ENCODE data around the gene PLAAT5.

The PLAAT5 gene

GRCh38 chr11:63499874-63500273 is 8.9 kb upstream of the PLAAT5 start:
- TF ChIP-seq CTCF (IDR thresholded peaks at IDR 0.05; ENCODE audit: low read depth, low read length, missing control alignments): no peak
- no peak overlapping the region for H3K4me3 ChIP-seq (replicated peaks; ENCODE audit: low read depth, low read length)
- DNase-seq (ENCODE audit: extremely low read depth, low read depth): no peak

GRCh38 chr11:63494975-63495374 is 4.0 kb upstream of the PLAAT5 start:
- DNase-seq (ENCODE audit: extremely low read depth, low read depth): no peak
- no peak overlapping the region for H3K4me3 ChIP-seq (replicated peaks; ENCODE audit: low read depth, low read length)
- TF ChIP-seq CTCF (IDR thresholded peaks at IDR 0.05; ENCODE audit: low read depth, low read length, missing control alignments): no peak

GRCh38 chr11:63493127-63493526 is 2.2 kb upstream of the PLAAT5 start:
- H3K4me3 ChIP-seq (replicated peaks; ENCODE audit: low read depth, low read length): no peak overlapping the region
- no peak for DNase-seq (ENCODE audit: extremely low read depth, low read depth)
- TF ChIP-seq CTCF (IDR thresholded peaks at IDR 0.05; ENCODE audit: low read depth, low read length, missing control alignments): no peak

- no peak for DNase-seq (ENCODE audit: extremely low read depth, low read depth)
- no peak for TF ChIP-seq CTCF (IDR thresholded peaks at IDR 0.05; ENCODE audit: low read depth, low read length, missing control alignments)
- no peak overlapping the region for H3K4me3 ChIP-seq (replicated peaks; ENCODE audit: low read depth, low read length)
Measured at GRCh38 chr11:63492441-63492840, 1.5 kb upstream of the PLAAT5 start.

- no peak overlapping the region for H3K4me3 ChIP-seq (replicated peaks; ENCODE audit: low read depth, low read length)
- DNase-seq (ENCODE audit: extremely low read depth, low read depth): no peak
- no peak for TF ChIP-seq CTCF (IDR thresholded peaks at IDR 0.05; ENCODE audit: low read depth, low read length, missing control alignments)
Measured at GRCh38 chr11:63491636-63492372, 837 bp upstream of the PLAAT5 start.

- no peak for TF ChIP-seq CTCF (IDR thresholded peaks at IDR 0.05; ENCODE audit: low read depth, low read length, missing control alignments)
- DNase-seq (ENCODE audit: extremely low read depth, low read depth): no peak
- no peak overlapping the region; the same call in 1 of the 2 replicates for H3K4me3 ChIP-seq (replicated peaks; ENCODE audit: low read depth, low read length)
Measured at GRCh38 chr11:63491240-63491587, 247 bp upstream of the PLAAT5 start.

GRCh38 chr11:63489879-63490278 is 1.1 kb downstream of the PLAAT5 start:
- DNase-seq (ENCODE audit: extremely low read depth, low read depth): no peak
- TF ChIP-seq CTCF (IDR thresholded peaks at IDR 0.05; ENCODE audit: low read depth, low read length, missing control alignments): no peak
- no peak overlapping the region for H3K4me3 ChIP-seq (replicated peaks; ENCODE audit: low read depth, low read length)
